Measurements from ENCODE around the gene KAT2B.

DNA sequence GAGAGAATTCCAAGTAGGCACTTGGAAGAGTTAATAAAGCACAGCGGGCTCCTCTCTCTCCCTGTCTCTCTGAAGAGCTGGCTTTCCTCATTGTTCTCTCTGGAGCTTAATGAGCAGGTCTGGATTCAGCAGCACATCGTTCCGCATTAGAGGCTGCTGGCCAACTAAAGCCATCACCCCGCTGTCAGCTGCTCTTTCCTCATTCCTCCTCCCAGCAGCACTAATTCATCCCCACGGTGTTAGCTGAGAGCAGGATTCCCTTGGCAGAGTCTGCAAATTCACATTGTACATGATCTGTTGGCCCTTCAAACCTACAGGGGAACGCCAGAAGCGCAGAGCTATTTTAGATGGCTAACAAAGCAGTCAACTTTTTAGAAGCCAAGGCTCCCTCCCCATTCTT, 101.6 kb downstream of the KAT2B start:
- TF ChIP-seq, protein P1, sequence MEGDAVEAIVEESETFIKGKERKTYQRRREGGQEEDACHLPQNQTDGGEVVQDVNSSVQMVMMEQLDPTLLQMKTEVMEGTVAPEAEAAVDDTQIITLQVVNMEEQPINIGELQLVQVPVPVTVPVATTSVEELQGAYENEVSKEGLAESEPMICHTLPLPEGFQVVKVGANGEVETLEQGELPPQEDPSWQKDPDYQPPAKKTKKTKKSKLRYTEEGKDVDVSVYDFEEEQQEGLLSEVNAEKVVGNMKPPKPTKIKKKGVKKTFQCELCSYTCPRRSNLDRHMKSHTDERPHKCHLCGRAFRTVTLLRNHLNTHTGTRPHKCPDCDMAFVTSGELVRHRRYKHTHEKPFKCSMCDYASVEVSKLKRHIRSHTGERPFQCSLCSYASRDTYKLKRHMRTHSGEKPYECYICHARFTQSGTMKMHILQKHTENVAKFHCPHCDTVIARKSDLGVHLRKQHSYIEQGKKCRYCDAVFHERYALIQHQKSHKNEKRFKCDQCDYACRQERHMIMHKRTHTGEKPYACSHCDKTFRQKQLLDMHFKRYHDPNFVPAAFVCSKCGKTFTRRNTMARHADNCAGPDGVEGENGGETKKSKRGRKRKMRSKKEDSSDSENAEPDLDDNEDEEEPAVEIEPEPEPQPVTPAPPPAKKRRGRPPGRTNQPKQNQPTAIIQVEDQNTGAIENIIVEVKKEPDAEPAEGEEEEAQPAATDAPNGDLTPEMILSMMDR (IDR thresholded peaks at IDR 0.05; ENCODE audit: low read depth, low read length) = no peak
- TF ChIP-seq EZH2phosphoT487 (IDR thresholded peaks at IDR 0.05; ENCODE audit: low read depth) = no peak
